ENCODE measurements around the gene GARIN5B.
"Not testable (repeated sequence)": the region's sequence is repeated elsewhere in the genome, so short reads cannot be mapped to it uniquely, and the experiment has no call there.

The GARIN5B gene

GRCh38 chr19:55333870-55334269 is 29.2 kb downstream of the GARIN5B start:
- no peak for DNase-seq
- no peaks in the 10 kb centered on the region for H3K36me3 ChIP-seq
- no peak overlapping the region for H3K4me3 ChIP-seq
- intact Hi-C loops (cut with DNase I; ENCODE audit: low total_unique reads), result no loop called here
- H3K27ac ChIP-seq, result no peak overlapping the region
- no peak for TF ChIP-seq CTCF (IDR thresholded peaks at IDR 0.05)
- H3K9me3 ChIP-seq, result no peaks in the 10 kb centered on the region
- H3K27me3 ChIP-seq, result peaks cover 0 to 31% of the 10 kb centered on the region in 2 donors
- H3K4me1 ChIP-seq, result peaks cover 0 to 7% (median 5%) of the 10 kb centered on the region in 4 donors

- H3K4me3 ChIP-seq; H3K9me3 ChIP-seq; H3K4me1 ChIP-seq; H3K27ac ChIP-seq; intact Hi-C loops (cut with DNase I; ENCODE audit: low total_unique reads); H3K36me3 ChIP-seq; DNase-seq: not testable (repeated sequence)
- H3K27me3 ChIP-seq, result peaks cover 0 to 32% of the 10 kb centered on the region in 2 donors
These were observed 33.3 kb downstream of the GARIN5B start for GRCh38 chr19:55329791-55330190.

- H3K27ac ChIP-seq; DNase-seq; H3K9me3 ChIP-seq; H3K4me3 ChIP-seq; H3K4me1 ChIP-seq; H3K36me3 ChIP-seq; intact Hi-C loops (cut with DNase I; ENCODE audit: low total_unique reads): not testable (repeated sequence)
- H3K27me3 ChIP-seq, result peaks cover 0 to 27% of the 10 kb centered on the region in 2 donors
These were observed 34.2 kb downstream of the GARIN5B start for GRCh38 chr19:55328774-55329318.

GRCh38 chr19:55325172-55325571 is 37.9 kb downstream of the GARIN5B start, which contains the start of gene TMEM150B:
TMEM150B (minus strand) TSS chr19:55325341; CDS start chr19:55321036, 4,305 bp downstream.
- H3K9me3 ChIP-seq, result no peaks in the 10 kb centered on the region
- no peak within 1 kb of the TSS for H3K27ac ChIP-seq
- DNase-seq, result no peak
- no peaks in the 10 kb centered on the region for H3K36me3 ChIP-seq
- TF ChIP-seq CTCF (IDR thresholded peaks at IDR 0.05), result no peak
- no peak within 1 kb of the TSS for H3K4me3 ChIP-seq
- H3K4me1 ChIP-seq, result peaks cover 0 to 8% (median 1%) of the 10 kb centered on the region in 4 donors
- H3K27me3 ChIP-seq, result peaks cover 0 to 40% of the 10 kb centered on the region in 2 donors
- intact Hi-C loops (cut with DNase I; ENCODE audit: low total_unique reads), result no loop called here

GRCh38 chr19:55324662-55325061 is 38.4 kb downstream of the GARIN5B start:
- Histone ChIP-seq H3K4me1 (peaks cover 0 to 8% (median 1%) of the 10 kb centered on the region in 4 donors), H3K36me3 (no peaks in the 10 kb centered on the region), H3K9me3 (no peaks in the 10 kb centered on the region), H3K4me3 (no peak overlapping the region), H3K27me3 (peaks cover 0 to 44% of the 10 kb centered on the region in 2 donors), H3K27ac (no peak overlapping the region)
- intact Hi-C loops (cut with DNase I; ENCODE audit: low total_unique reads), result no loop called here
- no peak for TF ChIP-seq CTCF (IDR thresholded peaks at IDR 0.05)
- no peak for DNase-seq

- Histone ChIP-seq H3K4me1 (peaks cover 0 to 3% (median 0%) of the 10 kb centered on the region in 4 donors), H3K9me3 (no peaks in the 10 kb centered on the region), H3K36me3 (no peaks in the 10 kb centered on the region), H3K27ac (no peak overlapping the region), H3K4me3 (no peak overlapping the region), H3K27me3 (peaks cover 0 to 44% of the 10 kb centered on the region in 2 donors)
- DNase-seq, result no peak
- intact Hi-C loops (cut with DNase I; ENCODE audit: low total_unique reads), result no loop called here
- no peak for TF ChIP-seq CTCF (IDR thresholded peaks at IDR 0.05)
These were observed 40.7 kb downstream of the GARIN5B start for GRCh38 chr19:55322204-55322885.
